Naive B cell (primary cell): ENCODE data around the gene ZNF181. TPM values are rescaled to one million over a fixed set of nuclear protein-coding genes. Genes with fewer than 3 reads are reported as not detected.

Experiments used
- polyA plus RNA-seq, 6 donors: library from polyadenylated mRNA; unstranded; fragments of 300-500 nt; fragmentation: Illumina TruSeq; gene quantifications; one replicate each; pipeline ENCODE4 v1.2.3, GENCODE V29; 2021; ENCODE audit warnings: low read depth in 6 of 6

ZNF181 gene
- polyA plus RNA-seq, 6 donors from 2014 or later = 17.3 to 37.6 (median 33.7) TPM

Other genes with a start within 250 kb of the ZNF181 start
- not detected for gene SCGB2B2, start 57.1 kb upstream of the ZNF181 start, polyA plus RNA-seq
- gene ZNF302, start 56.6 kb upstream of the ZNF181 start, polyA plus RNA-seq = 10 to 100 TPM; 15.8 to 25.0 (median 22.8) TPM
- gene ZNF599, start 39.0 kb downstream of the ZNF181 start, polyA plus RNA-seq = 10 to 100 TPM in 1 of 6 donors, 1 to 10 TPM in 5; 6.5 to 13.9 (median 8.1) TPM
- gene ZNF30, start 192.7 kb downstream of the ZNF181 start, polyA plus RNA-seq = 1 to 10 TPM in 5 of 6 donors, not detected in 1; 2.9 to 8.2 (median 4.9) TPM
- gene ZNF792, start 230.0 kb downstream of the ZNF181 start, polyA plus RNA-seq = 10 to 100 TPM in 2 of 6 donors, 1 to 10 TPM in 4; 6.7 to 14.7 (median 8.8) TPM